NCI-H748 treated with DMSO at 0.1 percent for 48 hours (cell line): ENCODE measurements around the gene FTH1.

ENCODE experiments used
- DNase-seq: peaks from one replicate; lab custom pipeline; 2025; lab: John Stamatoyannopoulos, UW

FTH1 gene

DNA sequence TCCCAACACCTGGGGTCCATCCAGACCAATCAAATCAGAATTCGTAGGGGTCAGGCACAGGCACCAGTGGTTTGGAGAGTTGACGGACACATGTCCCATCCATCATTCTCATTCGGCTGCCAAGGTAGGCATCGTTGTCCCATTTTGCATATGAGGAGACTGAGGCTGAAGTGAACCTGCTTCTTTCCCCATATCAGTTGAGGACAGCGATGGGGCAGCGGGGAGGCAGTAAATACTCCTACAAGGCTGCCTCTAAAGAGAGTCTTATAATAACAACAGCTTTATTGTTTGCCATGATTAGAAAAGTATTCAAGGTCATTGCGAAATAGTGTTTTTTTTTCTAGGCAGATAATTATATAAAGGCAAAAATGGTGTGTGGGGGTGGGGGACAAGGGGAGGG lies 18.9 kb downstream of the FTH1 start:
- no peak for DNase-seq

DNA sequence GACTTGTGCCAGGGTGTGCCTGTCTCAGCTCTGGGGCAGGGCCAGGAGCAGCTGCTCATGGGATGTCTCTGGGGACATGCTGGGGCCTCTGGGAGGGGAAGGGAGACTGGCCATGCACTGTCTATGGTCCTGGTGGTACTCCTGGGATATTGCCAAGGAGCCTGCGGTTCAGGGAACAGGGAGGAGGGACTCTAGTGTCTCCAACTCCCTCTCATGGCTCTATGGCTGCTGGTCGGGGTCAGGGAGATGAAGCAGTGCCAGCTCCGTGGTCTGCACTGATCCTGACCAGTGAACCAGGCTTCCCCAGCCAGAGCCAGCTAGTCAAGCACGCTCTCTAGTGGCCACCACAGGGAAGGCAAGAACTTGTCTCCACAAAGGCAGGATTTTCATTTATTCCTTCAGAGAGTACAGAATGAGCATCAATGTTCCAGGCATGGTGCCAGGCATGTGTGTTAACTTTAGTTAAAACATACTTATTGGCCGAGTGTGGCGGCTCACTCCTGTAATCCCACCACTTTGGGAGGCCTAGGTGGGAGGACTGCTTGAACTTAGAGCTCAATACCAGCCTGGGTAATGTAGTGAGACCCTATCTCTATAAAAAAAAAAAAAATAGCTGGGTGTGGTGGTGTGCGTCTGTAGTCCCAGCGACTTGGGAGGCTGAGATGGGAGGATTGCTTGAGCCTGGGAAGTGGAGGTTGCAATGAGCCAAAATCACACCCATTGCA lies 19.8 kb downstream of the FTH1 start:
- DNase-seq = peak; percentile 67

DNA sequence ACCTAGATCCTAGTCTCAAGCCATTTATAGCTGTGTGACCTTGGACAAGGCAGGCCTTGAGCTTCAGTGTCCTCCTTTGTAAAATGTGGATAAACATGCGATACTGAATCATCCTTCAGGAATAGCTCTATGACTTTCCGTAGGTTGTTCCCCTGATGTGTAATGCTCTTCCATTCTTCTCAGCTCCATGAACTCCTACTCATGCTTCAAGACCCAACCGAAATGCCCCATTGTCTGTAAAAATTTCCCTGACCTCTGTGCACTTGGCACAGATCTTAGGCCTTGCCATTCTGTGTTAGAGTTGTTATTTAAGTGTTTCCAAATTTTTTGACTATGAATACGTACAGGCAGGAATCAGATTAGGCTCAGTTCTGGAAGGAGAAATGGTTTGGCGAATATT lies 20.5 kb downstream of the FTH1 start:
- no peak for DNase-seq

DNA sequence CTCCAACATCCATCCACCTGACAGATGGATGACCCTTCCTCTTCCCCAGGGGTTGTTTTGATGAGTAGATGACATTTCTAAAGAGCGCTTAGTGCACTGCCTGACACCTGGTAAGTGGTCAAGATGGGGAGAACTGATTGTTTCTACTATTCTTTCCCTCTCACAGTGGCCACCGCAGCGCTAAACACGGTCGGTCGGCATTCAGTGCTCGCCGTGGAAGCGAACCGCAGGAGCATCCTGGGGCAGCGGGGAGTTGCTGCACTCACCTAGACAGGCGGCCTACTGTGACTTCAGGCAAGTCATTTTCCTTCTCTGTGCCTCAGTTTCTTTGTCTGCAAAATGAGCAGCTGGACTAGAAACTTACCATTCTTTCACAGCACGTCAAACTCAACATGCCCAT lies 22.2 kb downstream of the FTH1 start:
- no peak for DNase-seq

DNA sequence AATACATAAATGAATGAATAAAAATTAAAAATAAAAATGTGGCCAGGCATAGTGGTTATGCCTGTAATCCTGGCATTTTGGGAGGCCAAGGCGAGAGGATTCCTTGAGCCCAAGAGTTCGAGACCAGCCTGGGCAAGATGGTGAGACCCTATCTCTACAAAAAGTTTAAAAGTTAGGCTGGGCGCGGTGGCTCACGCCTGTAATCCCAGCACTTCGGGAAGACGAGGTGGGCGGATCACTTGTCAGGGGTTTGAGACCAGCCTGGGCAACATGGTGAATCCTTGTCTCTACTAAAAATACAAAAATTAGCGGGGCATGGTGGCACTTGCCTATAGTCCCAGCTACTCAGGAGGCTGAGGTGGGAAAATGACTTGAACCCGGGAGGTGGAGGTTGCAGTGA lies 27.0 kb downstream of the FTH1 start:
- no peak for DNase-seq

DNA sequence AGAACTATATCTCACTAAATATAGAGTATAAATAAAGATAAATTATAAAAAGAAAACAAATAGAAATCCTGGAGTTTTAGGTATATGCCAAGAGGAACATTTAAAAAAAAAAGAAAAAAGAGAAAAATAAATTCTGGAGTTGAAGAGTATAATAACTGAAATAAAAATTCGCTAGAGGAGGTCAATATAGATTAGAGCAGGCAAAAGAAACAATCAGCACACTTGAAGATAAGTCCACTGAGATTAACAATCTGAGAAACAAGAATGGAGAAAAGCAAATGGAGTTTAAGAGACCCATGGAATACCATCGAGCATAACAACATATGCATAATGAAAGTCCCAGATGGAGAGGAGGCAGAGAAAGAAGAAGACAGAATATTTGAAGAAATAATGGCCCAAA lies 31.6 kb downstream of the FTH1 start:
- DNase-seq = no peak

DNA sequence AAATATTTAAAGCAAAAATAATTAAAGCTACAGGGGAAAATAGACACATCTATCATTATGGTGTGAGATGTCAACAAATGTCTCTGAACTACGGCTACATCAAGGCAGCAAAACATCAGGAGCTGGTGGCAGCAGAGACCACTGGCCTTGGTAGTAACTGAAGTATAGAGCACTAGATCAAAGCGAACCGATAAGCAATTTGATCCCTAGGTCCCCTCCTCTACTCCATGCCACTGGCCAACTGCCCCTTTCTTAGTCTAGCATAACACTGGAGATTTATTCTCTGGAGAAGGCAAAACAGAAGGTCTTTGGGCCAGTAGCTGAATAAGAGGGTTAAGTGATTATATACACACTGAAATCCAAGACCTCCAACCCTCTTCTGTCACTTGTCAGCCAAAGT lies 36.5 kb downstream of the FTH1 start:
- DNase-seq = no peak

DNA sequence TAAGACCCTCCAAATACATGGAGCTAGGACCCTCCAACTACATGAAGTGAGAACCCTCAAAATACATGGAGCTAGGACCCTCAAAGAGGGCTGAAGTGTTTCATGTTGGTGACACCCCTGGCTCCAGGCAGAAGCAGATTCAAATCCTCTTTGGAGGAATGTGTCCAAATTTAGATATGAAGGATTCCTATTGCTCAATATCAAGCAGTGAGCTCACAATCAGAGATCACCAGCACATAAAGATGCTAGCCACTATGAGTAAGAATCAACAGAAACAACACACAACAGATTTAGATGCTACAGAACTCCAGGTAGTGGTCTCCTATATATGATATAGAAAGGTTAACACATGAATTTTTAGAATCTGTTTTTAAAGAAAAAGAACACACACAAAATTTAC lies 38.8 kb downstream of the FTH1 start:
- no peak for DNase-seq

DNA sequence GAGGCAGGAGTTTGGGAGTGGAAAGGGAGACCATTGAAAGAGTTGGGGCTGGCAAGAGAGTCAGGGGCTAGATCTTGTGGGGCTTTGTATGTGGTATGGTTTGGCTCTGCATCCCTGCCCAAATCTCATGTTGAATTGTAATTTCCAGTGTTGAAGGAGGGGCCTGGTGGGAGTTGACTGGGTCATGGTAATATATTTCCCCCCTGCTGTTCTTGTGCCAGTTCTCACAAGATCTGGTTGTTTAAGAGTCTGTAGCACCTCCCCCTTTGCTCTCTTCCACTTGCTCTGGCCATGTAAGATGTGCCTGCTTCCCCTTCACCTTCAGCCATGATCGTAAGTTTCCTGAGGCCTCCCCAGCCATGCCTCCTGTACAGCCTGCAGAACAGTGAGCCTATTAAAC lies 39.9 kb downstream of the FTH1 start:
- no peak for DNase-seq

DNA sequence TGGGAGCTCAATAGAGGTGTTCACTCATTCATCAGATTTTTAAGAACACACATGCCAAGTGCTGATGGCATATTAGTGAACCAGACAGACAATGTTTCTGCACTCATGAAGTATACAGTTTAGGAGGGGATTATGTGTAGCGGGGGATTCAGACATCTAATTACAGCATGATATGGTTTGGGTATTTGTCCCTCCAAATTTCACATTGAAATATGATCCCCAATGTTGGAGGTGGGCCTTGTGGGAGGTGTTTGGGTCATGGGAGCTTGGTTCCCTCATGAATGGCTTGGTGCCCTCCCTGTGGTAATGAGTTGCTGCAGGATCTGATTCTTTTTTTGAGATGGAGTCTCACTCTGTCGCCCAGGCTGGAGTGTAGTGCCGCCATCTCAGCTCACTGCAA lies 41.2 kb downstream of the FTH1 start:
- no peak for DNase-seq

DNA sequence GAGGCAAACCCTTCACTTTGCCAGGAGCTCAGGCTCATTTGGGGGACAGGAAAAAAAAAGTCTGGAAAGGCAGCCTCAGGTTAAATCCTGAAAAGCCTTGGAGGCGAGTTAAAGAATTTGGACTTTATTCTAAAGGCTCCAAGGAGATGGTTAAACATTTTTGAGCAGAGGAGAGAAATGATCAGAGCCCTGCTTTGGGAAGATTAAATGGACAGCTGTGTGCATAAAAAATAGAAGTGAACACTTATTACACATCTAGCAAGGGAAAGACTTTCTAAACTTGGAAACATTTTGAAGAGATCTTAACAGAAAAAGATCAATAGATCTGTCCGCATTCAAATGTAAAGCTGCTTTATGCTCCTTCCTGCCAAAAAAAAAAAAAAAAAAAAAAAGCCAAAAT lies 41.7 kb downstream of the FTH1 start:
- DNase-seq = no peak

DNA sequence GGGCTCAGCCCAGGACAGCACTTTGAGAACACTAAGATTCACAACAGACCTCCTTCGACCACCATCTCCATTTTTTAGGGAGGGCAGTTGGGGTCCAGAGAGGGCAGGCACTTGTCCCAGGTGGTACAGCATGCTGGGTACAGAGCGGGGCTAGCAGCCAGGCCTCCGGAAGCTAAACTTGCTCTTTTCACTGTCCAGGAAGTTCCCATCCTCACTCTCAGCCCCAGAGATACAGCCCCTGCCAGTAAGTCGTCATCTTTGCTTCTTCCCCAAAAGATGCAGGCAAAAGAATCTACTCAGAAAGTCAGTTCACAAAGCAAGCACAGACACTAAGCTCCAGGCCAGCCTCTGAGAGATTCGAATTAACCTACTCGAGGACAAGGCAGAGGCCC lies 43.4 kb downstream of the FTH1 start:
- DNase-seq = no peak

DNA sequence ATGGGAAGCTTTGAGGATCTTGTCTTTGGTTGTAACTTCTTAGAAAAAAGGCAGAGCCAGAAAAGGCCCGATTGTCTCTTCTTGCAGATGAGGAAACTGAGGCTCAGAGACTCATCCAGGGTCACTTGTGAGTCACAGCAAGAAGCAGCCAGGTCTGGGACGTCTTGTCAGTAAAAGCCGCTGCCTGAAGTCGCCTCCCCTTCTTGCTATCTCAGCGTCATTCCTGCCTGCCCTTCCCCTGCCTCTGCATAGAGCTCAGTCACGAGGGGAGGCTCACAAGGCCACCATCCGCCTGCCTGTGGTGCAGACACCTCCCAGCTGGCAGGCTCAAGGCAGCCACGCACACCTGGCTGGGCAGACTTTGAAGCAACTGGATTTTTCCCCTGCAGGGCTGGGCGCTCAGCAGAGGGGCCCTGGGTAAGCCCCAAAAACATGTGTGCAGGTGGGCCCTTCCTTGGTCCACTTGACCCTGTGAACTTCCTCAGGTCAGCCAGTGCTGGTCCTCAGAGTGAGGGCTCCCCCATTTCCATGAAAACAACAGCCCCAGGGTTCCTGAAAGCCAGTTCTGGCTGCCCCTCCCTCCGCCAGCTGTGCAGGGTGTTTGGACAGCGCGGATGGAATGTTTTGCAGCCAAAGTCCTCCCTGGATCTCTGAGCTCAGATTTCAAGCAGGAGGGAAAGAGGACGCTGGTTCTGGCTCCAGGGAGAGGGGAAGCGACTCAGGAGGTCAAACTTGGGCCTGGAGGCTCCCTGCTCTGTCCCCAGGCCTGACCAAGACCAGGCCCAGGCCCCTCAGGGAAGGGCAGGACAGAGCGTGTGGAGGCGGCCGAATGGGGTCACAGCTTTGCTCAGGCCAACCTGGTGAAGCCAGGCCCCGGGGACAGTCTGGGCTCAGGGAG lies 44.0 kb downstream of the FTH1 start:
- DNase-seq = no peak

DNA sequence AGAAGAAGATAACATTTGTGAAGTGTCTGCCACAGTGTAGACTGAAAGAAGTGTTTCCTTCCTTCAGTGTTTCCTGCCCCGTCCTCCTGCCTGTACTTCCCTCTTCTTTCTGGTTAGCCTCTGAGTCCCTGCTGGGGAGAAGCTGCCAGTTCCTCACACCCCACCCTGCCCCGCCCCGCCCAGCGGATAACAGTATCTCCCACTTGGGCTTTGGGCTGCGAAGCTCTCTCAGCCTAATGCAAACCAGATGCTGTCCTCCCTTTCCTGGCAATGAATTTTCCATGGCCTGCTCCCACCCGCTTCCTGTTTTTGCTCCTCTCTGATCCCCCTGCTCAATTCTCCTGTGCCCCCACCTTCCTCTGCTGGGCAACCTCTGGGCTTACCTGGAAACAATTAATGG lies 44.9 kb downstream of the FTH1 start:
- no peak for DNase-seq

DNA sequence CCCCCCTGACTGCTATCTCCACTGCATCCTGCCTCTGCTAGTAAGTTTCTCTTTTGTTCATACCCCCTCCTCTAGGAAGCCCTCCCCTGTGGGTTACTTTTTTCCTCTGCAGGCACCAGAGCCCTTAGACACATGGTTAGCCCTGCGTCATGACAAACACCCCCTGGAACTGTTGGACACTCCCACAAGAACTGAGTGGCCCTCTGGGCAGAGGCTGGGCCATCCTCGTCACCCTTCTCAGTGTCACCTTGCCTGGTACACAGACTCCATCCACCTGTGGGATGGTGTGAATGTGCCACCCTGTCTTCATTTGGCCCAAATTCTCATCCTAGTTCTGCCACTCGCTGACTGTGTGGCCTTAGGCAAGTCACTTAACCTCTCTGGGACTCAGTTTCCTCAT lies 46.0 kb downstream of the FTH1 start:
- no peak for DNase-seq

DNA sequence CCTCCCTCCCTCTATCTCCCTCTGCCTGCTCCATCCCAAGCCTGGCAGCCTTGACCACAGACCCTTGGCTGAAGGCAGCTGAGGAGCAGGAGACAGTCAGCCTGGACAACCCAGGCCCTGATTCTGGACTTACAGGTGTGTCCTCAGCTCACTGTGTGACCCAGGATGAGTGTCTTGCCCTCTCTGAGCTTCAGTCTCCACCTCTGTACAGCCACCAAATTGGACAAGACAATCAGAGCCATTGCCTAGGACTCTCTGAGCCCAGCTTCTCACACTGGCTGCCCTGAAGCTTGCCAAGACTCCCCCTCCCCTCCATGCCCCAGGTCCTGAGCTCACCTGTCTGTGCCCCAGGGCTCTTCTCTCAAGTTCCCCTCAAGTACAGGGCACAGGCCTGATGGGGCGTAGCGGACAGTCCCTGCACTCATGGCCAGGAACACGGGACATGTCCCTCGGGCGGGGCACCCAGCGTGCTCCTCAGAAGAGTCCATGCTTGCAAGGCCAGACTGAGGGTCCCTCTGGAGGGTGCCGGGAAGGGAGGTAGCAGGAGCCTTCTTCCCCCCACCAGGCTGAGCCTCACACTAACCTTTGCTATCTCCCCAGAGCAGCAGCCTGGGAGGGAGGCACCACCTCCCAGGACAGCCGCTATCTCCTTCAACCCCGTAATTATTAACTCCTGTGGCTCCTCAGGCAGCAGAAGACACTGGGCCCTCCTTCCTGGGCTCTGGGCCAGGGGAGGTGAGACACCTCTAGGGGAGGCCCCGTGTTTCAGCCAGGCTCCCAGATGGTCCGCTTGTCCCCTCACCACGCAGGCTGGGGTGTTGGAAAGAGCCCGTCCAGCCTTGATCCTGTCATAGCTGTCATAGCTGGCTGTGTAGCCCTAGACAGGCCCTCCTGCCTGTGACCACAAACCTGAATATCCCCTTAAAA lies 47.5 kb downstream of the FTH1 start:
- DNase-seq = no peak

DNA sequence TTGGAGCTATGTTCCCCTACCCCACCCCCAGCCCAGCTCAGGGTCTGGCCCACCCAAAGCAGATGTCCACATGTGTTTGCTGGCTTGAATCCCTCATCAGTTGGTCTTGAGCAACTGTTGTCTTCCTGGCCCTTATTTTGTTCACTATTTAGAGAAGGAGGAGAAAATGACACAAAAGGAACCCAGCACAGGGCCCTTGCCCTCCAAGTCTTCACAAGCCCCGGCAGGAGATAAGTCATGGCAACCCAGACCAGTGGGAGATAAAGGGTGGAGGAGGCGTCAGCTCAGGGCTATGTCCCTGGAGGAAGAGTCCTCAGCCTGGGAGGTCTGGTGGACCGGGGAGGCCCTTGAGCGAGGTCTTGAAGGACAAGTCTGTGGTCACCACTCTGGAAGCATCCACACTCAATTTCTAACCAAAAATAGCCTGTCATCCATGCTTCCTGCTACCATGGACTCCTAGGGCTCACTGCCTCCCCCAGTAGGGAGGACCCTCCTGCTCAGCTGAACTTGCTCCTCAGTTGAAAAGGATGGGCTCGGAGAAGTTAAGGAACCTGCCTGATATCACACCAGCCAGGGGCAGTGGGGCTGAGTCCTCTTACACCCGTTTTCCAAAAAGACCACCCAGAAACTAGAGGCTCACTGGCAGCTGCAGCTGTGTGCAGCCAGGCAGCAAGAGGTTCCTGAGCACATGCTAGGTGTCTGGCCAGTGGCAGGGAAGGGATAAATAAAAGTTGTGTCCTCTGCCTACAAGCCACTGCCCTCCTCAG lies 48.3 kb downstream of the FTH1 start:
- DNase-seq = no peak

DNA sequence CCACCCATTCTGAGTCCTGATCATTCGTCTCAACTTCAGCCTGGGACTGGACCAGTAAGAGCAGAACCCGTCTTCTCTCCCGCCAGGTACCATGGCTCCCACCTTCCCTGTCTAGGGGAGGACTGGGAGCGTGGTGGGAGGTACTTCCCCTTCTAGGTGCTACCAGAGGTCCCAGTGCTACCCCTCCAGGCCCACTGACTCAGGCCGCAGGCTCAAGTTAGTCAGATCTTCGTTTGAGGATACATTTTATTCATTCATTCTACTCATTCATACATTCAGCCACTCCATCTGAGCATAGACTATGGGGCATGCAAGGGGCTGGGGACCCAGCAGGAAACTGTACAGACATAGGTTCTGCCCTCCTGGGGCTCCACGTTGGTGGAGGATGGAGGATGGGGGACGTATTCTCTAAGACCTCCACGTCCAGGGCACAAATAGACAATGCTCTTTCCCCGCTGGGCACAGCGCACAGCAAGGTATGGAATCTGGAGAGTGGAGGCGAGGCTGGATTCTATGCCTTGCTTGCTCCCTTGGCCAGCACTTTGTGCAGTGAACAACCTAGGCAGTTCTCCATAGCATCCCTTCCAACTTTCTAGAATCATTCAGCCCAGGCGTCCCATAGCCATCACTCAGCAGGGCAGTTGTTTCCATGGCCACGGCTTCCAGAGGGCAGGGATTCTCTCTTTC lies 49.0 kb downstream of the FTH1 start:
- no peak for DNase-seq

DNA sequence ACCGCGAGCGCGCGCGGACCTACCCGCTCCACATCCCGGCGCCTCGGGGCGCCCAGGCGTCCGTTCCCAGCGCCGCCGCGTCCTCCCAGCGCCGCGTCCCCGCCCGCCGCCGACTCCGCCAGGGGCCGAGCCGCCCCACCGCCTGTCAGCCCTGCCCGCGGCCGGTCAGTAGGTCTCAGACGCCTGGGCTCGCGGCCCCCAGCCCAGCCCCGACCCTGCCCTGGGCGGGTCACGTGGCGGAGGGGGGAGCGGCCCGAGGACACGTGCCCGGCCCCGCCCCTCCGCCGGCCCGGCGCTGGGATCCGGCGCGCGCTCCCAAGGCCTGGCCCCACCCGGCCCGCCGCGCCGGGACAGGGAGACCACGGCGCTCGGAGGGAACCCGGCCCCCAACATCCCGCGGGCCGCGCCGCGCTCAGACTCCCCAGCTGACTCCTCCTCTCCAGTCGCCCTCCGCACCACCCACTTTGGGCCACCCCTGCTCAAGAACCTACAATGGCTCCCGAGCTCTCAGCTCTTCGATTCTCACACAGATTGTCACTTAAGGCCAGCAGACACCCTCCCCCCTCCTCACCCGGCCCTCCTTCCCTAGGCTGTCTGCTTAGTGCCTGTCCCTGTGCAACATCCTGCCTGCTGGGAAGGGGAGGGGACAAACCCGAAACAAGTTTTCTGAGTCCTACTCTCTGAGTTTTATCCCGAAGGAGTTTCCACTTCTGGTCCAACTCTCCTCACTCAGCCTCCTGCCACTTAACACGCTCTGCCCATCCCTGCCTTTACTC lies 49.9 kb downstream of the FTH1 start, which contains the start of gene RAB3IL1:
RAB3IL1 (minus strand) TSS at position 233 of the 776 bp plus-strand sequence; CDS start at position 34, 199 bp downstream.
- no peak for DNase-seq

DNA sequence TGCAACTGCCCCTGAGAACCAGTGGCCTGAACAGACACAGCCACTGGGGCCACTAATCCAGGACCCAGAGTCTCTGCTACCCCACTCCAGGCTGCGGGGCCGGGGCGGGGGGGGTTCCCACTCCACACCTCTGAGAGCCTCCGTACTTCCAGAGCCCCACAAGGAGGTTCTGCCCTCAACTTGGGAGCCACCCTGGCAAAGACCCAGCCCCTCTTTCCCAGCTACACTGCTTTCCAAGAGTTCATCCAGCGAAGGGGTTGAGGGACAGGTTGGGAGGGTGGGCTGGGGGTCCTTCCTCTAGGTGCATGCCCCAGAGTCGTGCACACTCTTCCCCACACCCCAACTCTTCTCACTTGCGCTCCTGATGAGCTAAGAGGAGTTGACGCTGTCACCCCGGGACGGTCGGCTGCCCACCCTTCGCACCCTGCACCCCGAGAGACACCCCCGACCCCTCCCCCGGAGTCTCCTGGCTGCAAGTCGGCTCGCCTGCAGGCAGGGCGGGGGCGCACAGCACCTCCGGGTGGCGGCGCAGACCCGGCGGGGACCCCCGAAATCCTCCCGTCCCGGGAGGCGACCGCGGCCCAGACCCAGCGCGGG lies 50.6 kb downstream of the FTH1 start:
- no peak for DNase-seq
